Activated naive CD4-positive, alpha-beta T cell treated with anti-CD3 and anti-CD28 coated beads, Interleukin-2, amount 50 U/mL, for 72 hours (primary cell): Measurements from ENCODE around the gene PAX2. TPM values are rescaled to one million over a fixed set of nuclear protein-coding genes. Genes with fewer than 3 reads are reported as not detected.
"Not testable (repeated sequence)": the region's sequence is repeated elsewhere in the genome, so short reads cannot be mapped to it uniquely, and the experiment has no call there.

Experiments used
- ATAC-seq, 2 donors: fragments of 150-1000 bp; cut with Tn5 transposase; 2 replicates each; pipeline ENCODE4 v1.10.0; 2021; ENCODE audit warnings: mild to moderate bottlenecking in 2 of 2, moderate library complexity in 2 of 2
- DNase-seq, 2 donors: peaks; one replicate each; pipeline ENCODE4 v3.0.0; 2021 to 2022; ENCODE audit warnings: low spot score in 2 of 2
- H3K27ac Mint-ChIP-seq, 2 donors: one replicate each; pipeline ENCODE4 v1.8.0; 2022; ENCODE audit warnings: mild to moderate bottlenecking in 2 of 2, mixed read lengths in 2 of 2
- H3K36me3 Mint-ChIP-seq, 2 donors: one replicate each; pipeline ENCODE4 v1.8.0; 2022; ENCODE audit warnings: mixed read lengths in 2 of 2
- H3K9me3 Mint-ChIP-seq, 2 donors: one replicate each; pipeline ENCODE4 v1.8.0; 2022; ENCODE audit warnings: mixed read lengths in 2 of 2
- total RNA-seq, 2 donors: library from RNA; stranded (reverse); gene quantifications; one replicate each; pipeline ENCODE4 v1.2.3, GENCODE V29; 2022

Gene PAX2
- not detected for total RNA-seq

DNA sequence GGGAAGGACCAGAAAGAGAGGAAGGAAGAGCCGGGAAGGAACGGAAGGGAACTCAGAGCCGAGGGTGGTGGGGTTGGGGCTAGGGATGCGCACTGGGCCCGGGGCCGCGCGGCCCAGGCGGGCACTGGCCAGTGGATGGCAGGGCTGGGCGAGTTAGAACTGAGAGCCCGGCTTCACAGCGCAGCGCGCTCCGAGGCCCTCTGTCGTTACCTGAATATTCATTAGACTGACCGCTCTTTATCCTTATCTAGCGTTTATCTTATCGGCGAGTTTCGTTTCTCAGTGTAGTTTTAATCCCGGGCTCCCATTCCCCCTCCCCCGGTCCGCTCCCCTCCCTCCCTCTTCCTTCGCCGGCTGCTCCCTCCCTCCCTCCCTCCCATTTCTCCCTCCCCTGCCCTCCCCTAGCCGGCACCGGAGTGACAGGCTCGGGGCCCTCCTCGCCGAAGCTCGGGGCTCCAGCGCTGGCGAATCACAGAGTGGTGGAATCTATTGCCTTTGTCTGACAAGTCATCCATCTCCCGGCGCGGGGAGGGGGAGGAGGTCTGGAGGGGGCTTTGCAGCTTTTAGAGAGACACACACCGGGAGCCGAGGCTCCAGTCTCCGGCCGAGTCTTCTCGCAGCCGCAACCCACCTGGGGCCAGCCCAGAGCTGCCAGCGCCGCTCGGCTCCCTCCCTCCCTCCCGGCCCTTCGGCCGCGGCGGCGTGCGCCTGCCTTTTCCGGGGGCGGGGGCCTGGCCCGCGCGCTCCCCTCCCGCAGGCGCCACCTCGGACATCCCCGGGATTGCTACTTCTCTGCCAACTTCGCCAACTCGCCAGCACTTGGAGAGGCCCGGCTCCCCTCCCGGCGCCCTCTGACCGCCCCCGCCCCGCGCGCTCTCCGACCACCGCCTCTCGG is at the start of gene PAX2:
PAX2 (plus strand) TSS at position 596 of the 895 bp plus-strand sequence. CDS start 679 bp downstream, outside the sequence.
- peaks cover 0 to 18% of the 10 kb centered on the region in 2 donors for H3K36me3 Mint-ChIP-seq
- peak within 1 kb of the TSS in 1 of 2 donors; percentile 29 for H3K27ac Mint-ChIP-seq
- DNase-seq (no peak), ATAC-seq (no peak)
- no peaks in the 10 kb centered on the region for H3K9me3 Mint-ChIP-seq

DNA sequence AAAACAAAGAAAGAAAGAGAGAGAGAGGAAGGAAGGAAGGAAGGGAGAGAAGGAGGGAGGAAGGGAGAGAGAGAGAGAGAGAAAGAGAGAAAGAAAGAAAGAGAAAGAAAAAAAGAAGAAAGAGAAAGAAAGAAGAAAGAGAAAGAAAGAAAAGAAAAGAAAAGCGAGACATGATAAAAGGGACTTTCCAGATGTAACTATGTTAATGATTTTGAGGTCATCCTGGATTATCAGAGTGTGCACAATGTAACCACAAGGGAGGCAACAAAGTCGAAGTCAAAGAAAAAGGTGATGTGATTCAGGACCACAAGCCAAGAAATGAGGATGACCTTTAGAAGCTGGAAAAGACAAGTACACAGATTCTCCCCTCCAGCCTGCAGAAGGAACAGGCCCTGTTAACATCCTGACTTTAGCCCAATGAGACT is 48.9 kb upstream of the PAX2 start:
- peak overlapping the region in 1 of 2 donors; percentile 22 for H3K27ac Mint-ChIP-seq
- no peaks in the 10 kb centered on the region for H3K36me3 Mint-ChIP-seq
- no peaks in the 10 kb centered on the region for H3K9me3 Mint-ChIP-seq
- peak in 1 of 2 donors; percentile 38 for DNase-seq
- ATAC-seq, result peak; percentile 96

DNA sequence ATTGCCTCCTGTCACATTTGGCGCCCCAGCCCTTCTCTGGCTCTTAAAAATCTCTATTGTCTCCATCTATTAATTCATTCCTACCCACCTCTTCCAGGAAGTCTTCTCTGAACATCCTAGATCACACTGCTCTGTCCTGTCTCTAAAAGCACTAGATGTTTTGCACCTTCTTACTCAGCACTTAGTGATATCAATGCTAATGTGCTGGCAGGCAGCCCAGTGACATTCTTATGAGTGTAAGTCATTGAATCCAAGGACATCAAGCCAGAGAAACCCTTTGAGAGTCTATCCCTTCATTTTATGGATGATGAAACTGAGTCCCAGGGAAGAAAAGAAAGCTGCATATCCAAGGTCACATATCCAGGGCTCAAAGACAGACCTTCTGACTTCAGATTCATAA is 48.3 kb upstream of the PAX2 start:
- ATAC-seq (peak; percentile 63 to 70), DNase-seq (no peak)
- no peaks in the 10 kb centered on the region for H3K36me3 Mint-ChIP-seq
- no peaks in the 10 kb centered on the region for H3K9me3 Mint-ChIP-seq
- peak overlapping the region in 1 of 2 donors; percentile 22 for H3K27ac Mint-ChIP-seq

DNA sequence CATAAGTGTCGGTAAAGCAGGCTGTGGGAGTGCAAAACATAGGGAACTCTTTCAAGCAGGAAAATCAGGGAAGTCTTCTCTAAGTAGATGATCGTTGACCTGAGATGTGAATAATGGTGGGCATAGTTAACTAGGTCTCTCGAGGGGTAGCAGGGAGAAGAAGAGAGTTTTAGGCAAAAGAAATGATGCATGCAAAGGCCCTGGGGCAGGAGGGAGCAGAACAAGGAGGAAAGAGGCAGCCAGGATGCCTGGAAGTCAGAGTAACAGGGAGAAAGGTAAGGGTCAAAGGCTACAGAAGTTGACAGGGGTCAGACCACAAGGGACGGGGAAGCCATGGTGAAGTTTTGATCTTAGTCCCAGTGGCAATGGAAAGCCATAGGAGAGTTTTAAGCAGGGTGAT is 47.8 kb upstream of the PAX2 start:
- H3K9me3 Mint-ChIP-seq, result no peaks in the 10 kb centered on the region
- DNase-seq (no peak), ATAC-seq (no peak)
- H3K27ac Mint-ChIP-seq, result no peak overlapping the region
- no peaks in the 10 kb centered on the region for H3K36me3 Mint-ChIP-seq

DNA sequence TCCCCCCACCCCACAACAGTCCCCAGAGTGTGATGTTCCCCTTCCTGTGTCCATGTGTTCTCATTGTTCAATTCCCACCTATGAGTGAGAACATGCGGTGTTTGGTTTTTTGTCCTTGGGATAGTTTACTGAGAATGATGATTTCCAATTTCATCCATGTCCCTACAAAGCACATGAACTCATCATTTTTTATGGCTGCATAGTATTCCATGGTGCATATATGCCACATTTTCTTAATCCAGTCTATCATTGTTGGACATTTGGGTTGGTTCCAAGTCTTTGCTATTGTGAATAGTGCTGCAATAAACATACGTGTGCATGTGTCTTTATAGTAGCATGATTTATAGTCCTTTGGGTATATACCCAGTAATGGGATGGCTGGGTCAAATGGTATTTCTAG is 43.7 kb upstream of the PAX2 start:
- H3K36me3 Mint-ChIP-seq, DNase-seq, H3K27ac Mint-ChIP-seq, H3K9me3 Mint-ChIP-seq, ATAC-seq: not testable (repeated sequence)

DNA sequence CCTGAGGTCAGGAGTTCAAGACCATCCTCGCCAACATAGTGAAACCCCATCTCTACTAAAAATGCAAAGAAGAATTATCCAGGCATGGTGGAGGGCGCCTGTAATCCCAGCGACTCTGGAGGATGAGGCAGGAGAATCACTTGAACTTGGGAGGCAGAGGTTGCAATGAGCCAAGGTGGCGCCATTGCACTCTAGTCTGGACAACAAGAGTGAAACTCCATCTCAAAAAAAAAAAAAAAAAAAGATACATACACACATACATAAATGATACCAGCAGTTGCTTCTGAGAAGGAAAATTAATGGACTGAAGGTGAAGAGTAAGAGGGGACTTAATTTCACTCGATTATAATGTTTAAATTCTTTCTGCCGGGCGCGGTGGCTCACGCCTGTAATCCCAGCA is 40.2 kb upstream of the PAX2 start:
- ATAC-seq, result no peak
- H3K9me3 Mint-ChIP-seq, result peaks cover 0 to 4% of the 10 kb centered on the region in 2 donors
- no peak for DNase-seq
- H3K27ac Mint-ChIP-seq, result no peak overlapping the region
- H3K36me3 Mint-ChIP-seq, result peaks cover 0 to 6% of the 10 kb centered on the region in 2 donors

DNA sequence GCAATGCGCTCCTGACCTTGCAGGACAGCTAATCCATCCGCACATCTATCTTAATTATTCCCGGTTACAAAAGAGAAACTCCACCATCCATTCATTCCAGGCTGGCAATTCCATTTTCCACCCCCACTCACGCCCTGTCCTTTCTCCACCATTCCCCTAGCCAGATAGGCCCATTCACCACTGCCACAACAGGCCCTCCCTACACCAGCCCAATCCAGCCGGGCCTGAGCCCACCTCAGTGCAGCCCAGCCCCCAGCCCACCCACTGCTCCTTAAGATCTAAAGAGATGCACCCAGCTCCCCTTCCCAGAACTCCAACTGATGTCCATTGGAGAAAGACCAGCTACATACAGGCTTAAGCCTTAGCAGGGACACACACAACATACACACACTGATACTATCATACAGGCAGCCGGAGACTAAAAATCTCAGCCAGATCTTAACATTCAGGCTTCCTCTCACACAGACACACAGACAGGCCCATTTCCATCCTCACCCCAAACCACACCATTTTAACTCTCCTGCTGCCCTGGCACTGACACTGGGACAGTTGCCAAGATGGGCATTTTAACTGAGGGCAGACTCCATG is 38.0 kb upstream of the PAX2 start:
- Mint-ChIP-seq H3K36me3 (peaks cover 0 to 6% of the 10 kb centered on the region in 2 donors), H3K27ac (no peak overlapping the region), H3K9me3 (peaks cover 0 to 4% of the 10 kb centered on the region in 2 donors)
- DNase-seq, result no peak
- ATAC-seq, result no peak

DNA sequence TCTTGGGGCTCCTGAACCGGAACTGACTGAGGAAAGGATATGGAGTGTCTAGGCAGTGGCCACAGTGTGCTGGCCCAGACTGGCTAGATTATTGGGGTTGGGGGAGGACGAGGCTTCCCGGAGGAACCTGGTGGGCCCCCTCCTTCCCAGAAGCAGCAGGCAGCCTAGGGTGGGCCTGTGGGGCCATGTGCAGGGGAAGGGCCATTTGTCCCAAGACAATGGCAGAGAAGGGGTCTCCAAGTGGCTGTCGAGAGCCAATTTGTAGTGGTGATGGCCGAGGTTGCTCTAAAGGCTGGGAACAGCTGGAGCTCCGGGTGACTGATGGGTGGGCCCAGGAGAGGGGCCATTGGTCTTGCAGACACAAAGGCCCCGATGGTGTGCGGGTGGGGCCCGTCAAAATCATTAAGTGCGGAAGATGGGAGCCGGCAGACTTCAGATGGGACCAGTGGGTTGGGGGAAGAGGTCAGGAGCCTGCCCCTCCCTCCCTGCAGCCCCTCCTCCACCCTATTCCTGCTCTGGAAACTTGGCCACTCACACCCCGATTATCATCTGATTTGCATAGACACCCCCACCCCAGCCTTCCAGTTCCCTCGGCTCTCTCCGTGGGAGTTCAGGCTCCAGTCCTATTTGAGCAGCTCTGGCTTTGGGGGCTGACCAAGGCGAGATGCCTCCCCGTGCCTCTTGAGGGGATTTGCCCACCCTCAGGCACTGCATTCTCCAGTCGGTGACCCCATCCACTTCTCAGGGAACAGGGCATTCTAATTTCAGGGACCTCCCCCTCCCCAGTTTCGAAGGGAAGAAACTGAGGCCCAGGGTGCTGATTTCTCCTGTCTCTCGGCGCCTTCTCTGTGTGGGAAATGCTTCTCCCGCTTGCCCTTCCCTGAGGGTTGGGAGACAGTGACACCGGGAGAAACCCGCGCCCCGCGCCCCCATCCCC is 36.0 kb upstream of the PAX2 start:
- Mint-ChIP-seq H3K27ac (no peak overlapping the region), H3K9me3 (peaks cover 0 to under 1% of the 10 kb centered on the region in 2 donors), H3K36me3 (peaks cover 0 to 6% of the 10 kb centered on the region in 2 donors)
- DNase-seq (no peak), ATAC-seq (no peak)

DNA sequence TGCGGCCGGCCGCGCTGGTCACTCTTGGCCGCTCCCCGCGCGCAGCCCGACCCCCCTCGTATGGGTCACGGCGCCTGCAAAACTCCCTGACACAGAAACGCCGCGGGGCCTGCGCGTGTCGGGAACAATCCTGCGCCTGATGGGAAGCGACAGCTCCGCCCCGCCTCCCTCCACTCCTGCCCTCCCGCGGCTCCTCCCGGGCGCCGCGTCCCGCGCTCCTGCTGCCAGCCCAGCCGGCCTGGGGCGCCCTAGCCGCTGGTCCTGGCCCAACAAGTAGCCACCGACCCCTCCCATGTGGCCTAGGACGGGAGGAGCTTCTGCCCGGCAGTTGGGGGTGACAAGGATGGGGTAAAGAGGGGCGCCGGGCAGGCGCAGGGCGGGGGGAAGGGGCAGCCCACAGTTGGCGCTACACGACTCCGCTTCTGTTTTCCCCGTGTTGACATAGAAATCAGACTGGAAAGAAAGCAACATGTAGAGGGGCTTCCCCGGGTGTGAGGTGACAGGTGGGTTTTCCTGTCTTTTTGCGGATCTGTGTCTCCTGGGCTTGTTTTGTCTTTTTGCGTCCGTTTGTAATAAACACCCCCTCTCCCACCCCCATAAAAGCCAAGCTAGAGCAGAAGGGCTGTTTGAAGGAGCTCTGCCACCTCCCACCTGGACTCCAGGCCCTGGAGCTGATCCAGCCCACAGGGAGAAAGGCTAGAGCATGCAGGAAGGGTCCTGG is 35.1 kb upstream of the PAX2 start:
- H3K36me3 Mint-ChIP-seq, result peaks cover 6% of the 10 kb centered on the region in 2 donors
- no peaks in the 10 kb centered on the region for H3K9me3 Mint-ChIP-seq
- H3K27ac Mint-ChIP-seq, result no peak overlapping the region
- ATAC-seq (no peak), DNase-seq (no peak)

DNA sequence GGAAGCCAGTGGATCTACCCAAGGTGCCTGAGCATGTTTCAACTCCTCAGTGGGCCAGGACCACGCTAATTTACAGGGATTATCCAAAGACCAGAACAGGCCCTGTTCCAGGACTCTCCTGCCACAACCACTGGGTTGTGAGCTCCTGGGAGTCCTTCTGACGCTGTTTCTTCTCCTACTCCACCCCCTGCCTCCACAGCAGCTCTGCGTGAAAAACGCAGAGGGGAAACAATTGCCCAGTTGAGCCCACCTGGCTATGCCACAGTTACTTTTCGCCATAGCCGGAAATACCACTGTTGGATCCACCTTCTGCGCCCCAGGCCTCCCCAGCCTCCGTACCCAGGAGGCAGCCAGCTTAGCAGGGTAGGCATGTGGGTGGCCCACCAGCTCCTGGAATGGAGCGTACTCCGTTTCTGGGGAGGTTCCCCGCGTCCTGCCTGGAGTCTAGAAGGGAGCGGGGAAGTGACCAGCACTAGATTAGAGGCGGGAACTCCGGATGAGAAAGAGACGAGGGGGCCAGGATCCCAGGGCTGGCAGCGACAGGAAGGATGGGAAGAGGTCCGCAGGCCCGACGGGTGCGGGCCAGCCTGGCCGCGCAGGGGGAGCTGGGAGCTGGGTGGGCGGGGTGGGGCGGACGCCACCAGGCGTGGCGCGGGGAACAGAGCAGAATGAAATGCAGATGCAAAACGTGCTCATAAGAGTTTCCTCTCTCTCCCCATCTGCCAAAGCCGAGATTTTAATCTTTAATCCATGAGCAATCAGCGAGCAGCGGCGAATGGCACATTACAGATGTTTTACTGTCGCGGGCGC is 32.1 kb upstream of the PAX2 start:
- DNase-seq (no peak), ATAC-seq (no peak)
- Mint-ChIP-seq H3K9me3 (no peaks in the 10 kb centered on the region), H3K36me3 (peaks cover 6 to 8% of the 10 kb centered on the region in 2 donors), H3K27ac (no peak overlapping the region)

DNA sequence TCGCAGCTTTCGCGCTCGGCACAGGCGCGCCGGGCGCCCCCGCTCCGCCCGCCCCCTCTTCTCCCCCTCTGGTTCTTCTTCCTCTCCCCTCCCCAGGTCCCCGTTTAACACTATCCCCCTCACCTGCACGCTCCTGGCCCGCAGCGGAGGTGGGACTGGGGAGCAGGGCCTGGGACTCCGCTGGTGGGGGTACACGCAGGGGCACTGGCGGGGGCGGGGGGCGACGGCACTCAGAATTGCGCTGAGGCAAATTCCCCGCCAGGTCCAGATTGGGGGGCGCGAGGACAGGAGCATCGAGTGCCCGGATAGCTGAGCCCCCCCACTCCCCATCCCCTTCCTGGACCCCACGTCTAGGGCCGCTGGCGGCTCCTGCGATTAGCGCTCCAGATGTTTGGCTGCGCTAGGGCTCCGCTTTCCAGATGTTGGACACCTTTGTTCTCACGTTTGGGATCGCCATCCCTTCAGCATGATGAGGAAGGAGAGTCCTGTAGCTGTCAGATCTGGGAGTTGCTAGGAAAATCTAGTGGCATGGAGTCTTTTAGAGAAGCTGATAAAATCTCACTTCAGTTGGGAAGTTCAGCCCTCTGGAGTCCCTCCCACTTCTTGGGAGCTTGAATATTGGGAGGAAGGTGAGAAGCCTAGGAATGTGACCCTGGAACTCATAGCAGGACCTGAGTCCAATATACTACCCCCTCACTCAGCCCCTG is 31.4 kb upstream of the PAX2 start:
- DNase-seq, result no peak

DNA sequence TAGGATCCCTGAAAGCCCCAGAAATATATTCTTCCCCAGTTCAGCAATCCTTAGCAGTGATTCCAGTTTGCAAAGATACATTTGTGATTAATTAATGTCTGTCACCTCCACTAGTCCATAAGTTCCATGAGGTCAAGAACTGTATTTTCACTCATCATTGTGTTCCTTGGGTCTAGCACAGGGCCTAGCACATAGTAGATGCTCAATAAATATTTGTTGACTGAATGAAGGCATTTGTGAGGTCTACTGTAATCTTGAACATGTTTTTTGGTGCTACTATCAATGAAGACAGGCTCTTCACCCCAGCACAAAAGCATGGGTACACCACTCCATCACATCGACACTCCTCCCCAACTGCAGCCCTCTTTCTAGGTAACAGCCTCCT is 30.8 kb upstream of the PAX2 start:
- no peak for DNase-seq
- peaks cover 0 to 8% of the 10 kb centered on the region in 2 donors for H3K36me3 Mint-ChIP-seq
- no peaks in the 10 kb centered on the region for H3K9me3 Mint-ChIP-seq
- no peak for ATAC-seq
- no peak overlapping the region for H3K27ac Mint-ChIP-seq

More for the DNA sequence above, 31.4 kb upstream of the PAX2 start:
- Mint-ChIP-seq H3K36me3 (peaks cover 3 to 8% of the 10 kb centered on the region in 2 donors), H3K9me3 (no peaks in the 10 kb centered on the region), H3K27ac (no peak overlapping the region)
- ATAC-seq, result no peak

DNA sequence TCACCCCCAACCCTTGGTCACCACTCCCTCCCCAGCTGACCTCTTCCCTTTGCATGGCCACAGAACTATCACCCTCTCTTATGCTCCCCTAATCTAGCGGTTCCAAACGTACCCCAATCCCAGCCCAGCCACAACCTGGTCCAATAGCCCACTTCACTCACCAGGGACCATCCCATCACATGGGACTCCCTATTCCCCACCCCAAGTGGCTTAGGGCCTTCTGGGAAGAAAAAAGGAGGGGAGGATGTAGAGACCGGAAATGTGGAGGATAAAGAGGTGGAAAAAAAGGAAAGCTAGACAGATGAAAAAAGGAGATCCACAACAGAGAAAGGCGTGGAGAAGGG is 30.3 kb upstream of the PAX2 start:
- no peaks in the 10 kb centered on the region for H3K9me3 Mint-ChIP-seq
- peaks cover 0 to 8% of the 10 kb centered on the region in 2 donors for H3K36me3 Mint-ChIP-seq
- DNase-seq (no peak), ATAC-seq (no peak)
- no peak overlapping the region for H3K27ac Mint-ChIP-seq

DNA sequence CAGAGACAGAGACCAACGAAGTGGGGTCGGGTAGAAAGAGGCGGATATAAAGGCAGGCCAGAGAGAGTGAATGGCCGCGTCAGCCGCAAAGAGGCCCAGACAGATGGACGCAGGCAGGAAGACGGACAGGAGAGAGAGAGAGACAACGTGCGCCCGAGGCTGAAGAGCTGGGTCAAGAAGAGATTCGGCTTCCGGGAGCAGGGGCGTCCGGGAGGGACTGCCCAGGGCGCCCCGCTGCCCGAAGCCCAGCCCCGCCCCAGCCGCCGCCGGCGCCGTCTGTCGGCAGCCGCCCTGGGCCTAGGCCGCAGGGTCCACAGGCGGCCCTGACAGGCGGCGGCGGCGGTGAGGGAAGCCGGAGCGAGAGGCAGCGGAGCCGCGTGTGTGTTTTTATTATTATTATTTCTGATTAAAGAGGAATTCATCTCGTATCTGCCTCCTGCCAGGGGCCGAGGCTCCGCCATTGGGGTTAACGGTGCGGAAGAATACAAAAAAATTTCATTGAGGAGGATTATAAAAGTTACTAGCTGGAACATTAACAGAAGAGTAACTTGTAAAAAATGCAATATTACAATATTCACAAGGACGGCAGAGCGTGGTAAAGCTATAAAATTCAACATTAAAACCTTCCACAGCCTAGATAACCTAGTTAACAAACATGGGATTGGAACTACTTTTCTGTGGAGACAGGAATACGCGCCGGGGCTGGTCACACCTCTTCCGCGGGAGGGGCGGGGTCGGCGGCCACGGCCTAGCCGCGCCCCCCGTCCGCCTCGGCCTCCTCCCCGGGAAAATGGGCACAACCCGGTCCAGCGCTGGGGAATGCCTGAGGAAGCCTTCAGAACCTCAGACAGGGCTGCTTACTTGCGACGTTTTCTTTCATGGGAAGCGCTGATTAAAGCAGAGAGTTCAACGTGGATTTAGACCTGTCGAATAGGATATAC is 29.7 kb upstream of the PAX2 start:
- no peaks in the 10 kb centered on the region for H3K9me3 Mint-ChIP-seq
- H3K36me3 Mint-ChIP-seq, result peaks cover 0 to 8% of the 10 kb centered on the region in 2 donors
- H3K27ac Mint-ChIP-seq, result no peak overlapping the region
- no peak for DNase-seq
- ATAC-seq, result no peak
